Stimulated activated CD8-positive, alpha-beta memory T cell treated with anti-CD3 and anti-CD28 coated beads, Interleukin-12 subunit alpha, Interleukin-12 subunit beta, amount 100 ng/mL, for 1 hour (primary cell): ENCODE data around the gene KSR2.
A peak's percentile ranks its signal among the peaks of the same experiment; 100 is the strongest.
"Not testable (repeated sequence)": the region's sequence is repeated elsewhere in the genome, so short reads cannot be mapped to it uniquely, and the experiment has no call there.

Experiments
- DNase-seq: peaks from one replicate; pipeline ENCODE4 v3.0.0-alpha.2; 2020; ENCODE audit warnings: low read depth

KSR2 gene

GRCh38 chr12:117857632-117858612, 110.9 kb downstream of the KSR2 start:
- DNase-seq = peak; percentile 10

GRCh38 chr12:117857139-117857538, 111.7 kb downstream of the KSR2 start:
- not testable (repeated sequence) for DNase-seq

- no peak for DNase-seq
These were observed 113.6 kb downstream of the KSR2 start for GRCh38 chr12:117855165-117855564.

- no peak for DNase-seq
These were observed 114.3 kb downstream of the KSR2 start for GRCh38 chr12:117854339-117855012.

GRCh38 chr12:117853600-117853999, 115.2 kb downstream of the KSR2 start:
- DNase-seq = no peak

- no peak for DNase-seq
These were observed 118.7 kb downstream of the KSR2 start for GRCh38 chr12:117850048-117850447.

- no peak for DNase-seq
These were observed 121.4 kb downstream of the KSR2 start for GRCh38 chr12:117847371-117847770.

GRCh38 chr12:117845271-117845904, 123.4 kb downstream of the KSR2 start:
- DNase-seq = no peak

GRCh38 chr12:117844114-117844830, 124.5 kb downstream of the KSR2 start:
- DNase-seq = no peak

GRCh38 chr12:117842630-117843029, 126.2 kb downstream of the KSR2 start:
- DNase-seq = no peak

GRCh38 chr12:117842220-117842619, 126.6 kb downstream of the KSR2 start:
- no peak for DNase-seq

- no peak for DNase-seq
These were observed 131.1 kb downstream of the KSR2 start for GRCh38 chr12:117837737-117838050.

GRCh38 chr12:117836999-117837736, 131.6 kb downstream of the KSR2 start:
- DNase-seq = peak; percentile 66

GRCh38 chr12:117836476-117836875, 132.3 kb downstream of the KSR2 start:
- DNase-seq = no peak

GRCh38 chr12:117835156-117835555, 133.6 kb downstream of the KSR2 start:
- DNase-seq = no peak

- no peak for DNase-seq
These were observed 136.0 kb downstream of the KSR2 start for GRCh38 chr12:117832459-117833457.

- no peak for DNase-seq
These were observed 138.3 kb downstream of the KSR2 start for GRCh38 chr12:117830471-117830870.

GRCh38 chr12:117829108-117829507, 139.7 kb downstream of the KSR2 start:
- no peak for DNase-seq

- no peak for DNase-seq
These were observed 141.1 kb downstream of the KSR2 start for GRCh38 chr12:117827660-117828059.

- DNase-seq = no peak
These were observed 143.0 kb downstream of the KSR2 start for GRCh38 chr12:117825827-117826226.
